ENCODE measurements around the gene EDEM3. TPM values are rescaled to one million over a fixed set of nuclear protein-coding genes. Genes with fewer than 3 reads are reported as not detected.

EDEM3 gene
- total and polyA plus RNA-seq, 9 of the 15 experiments (the other 6 are each of a cell fraction or from before 2014, with no cell fraction given) = 15.8 to 46.6 (median 28.0) TPM

DNA sequence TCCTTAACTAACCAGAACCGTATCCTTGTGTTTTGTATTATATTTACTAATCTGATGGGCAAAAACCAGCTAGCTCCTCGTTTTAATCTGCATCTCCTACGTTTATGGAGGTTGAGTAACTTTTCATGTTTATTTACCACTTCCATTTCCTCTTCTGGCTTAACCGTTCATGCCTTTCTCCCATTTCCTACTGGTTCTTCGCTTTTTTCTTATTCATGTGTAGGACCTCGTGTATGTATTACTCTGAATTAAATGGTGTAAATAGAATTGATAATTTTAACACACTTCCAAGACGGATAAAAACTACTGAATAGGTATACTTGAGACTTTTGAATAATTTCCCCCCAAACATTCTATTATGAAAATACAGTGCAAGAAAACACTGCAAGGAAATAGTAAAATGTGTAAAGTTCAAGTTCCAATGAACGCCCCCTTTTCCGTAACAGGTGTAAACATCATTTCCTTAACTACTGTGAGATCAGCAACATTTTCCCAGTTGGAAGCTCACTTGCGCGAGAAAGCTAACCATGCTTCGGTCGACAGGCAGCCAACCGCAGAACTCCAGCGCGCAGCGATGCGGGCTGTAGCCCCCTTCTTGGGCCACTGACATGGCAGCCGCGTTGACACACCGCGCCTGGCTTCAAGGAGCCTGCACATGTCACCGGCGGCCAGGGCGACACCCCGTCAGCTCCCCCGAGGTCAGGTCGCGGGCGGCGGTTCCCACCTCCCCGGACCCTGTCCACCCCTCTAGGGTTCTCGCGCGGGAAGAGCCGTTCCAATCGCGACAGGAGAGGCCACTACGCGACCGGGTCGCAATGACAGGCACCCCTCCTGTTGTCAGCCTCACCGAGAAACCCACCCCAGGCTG is 816 bp downstream of the EDEM3 start (continued):
- TF ChIP-seq, protein P1, sequence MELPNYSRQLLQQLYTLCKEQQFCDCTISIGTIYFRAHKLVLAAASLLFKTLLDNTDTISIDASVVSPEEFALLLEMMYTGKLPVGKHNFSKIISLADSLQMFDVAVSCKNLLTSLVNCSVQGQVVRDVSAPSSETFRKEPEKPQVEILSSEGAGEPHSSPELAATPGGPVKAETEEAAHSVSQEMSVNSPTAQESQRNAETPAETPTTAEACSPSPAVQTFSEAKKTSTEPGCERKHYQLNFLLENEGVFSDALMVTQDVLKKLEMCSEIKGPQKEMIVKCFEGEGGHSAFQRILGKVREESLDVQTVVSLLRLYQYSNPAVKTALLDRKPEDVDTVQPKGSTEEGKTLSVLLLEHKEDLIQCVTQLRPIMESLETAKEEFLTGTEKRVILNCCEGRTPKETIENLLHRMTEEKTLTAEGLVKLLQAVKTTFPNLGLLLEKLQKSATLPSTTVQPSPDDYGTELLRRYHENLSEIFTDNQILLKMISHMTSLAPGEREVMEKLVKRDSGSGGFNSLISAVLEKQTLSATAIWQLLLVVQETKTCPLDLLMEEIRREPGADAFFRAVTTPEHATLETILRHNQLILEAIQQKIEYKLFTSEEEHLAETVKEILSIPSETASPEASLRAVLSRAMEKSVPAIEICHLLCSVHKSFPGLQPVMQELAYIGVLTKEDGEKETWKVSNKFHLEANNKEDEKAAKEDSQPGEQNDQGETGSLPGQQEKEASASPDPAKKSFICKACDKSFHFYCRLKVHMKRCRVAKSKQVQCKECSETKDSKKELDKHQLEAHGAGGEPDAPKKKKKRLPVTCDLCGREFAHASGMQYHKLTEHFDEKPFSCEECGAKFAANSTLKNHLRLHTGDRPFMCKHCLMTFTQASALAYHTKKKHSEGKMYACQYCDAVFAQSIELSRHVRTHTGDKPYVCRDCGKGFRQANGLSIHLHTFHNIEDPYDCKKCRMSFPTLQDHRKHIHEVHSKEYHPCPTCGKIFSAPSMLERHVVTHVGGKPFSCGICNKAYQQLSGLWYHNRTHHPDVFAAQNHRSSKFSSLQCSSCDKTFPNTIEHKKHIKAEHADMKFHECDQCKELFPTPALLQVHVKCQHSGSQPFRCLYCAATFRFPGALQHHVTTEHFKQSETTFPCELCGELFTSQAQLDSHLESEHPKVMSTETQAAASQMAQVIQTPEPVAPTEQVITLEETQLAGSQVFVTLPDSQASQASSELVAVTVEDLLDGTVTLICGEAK (IDR thresholded peaks at IDR 0.05) = 0 out of 2 replicates have a peak, but pooled peaks have one; percentile 25
- TF ChIP-seq, protein P1 (CRISPR knock-in tag; IDR thresholded peaks at IDR 0.05) = no peak
- TF ChIP-seq HMGN3 (IDR thresholded peaks at IDR 0.05; ENCODE audit: borderline replicate concordance, extremely low read depth, insufficient read length, low read depth, low read length) (peak; percentile 27), ZSCAN32 (CRISPR knock-in tag; IDR thresholded peaks at IDR 0.05) (no peak), HDAC2 (IDR thresholded peaks at IDR 0.05) (peak; percentile 24; the same call in 1 of the 2 replicates), NCOA1 (IDR thresholded peaks at IDR 0.05; ENCODE audit: low read depth) (0 out of 2 replicates have a peak, but pooled peaks have one; percentile 19), BRD4 (IDR thresholded peaks at IDR 0.05) (peak; percentile 35; the same call in 1 of the 2 replicates), L3MBTL2 (IDR thresholded peaks at IDR 0.05) (peak; percentile 79; the same call in 1 of the 2 replicates), NFRKB (IDR thresholded peaks at IDR 0.05; ENCODE audit: low read depth) (peak; percentile 40; the same call in 1 of the 2 replicates), ZNF232 (CRISPR knock-in tag; IDR thresholded peaks at IDR 0.05) (0 out of 2 replicates have a peak, but pooled peaks have one; percentile 39), MCM3 (IDR thresholded peaks at IDR 0.05) (no peak), FOXK2 (conservative IDR thresholded peaks at IDR 0.05 in 1 of 2, IDR thresholded peaks at IDR 0.05 in 1 of 2; ENCODE audit: low read depth in 2 of 2) (peak in 1 of 2 experiments; percentile 39; a peak in 2 of 4 replicates), MXI1 (IDR thresholded peaks at IDR 0.05; ENCODE audit: low read depth, low read length) (peak; percentile 35; the same call in 1 of the 2 replicates), RBM34 (IDR thresholded peaks at IDR 0.05; ENCODE audit: borderline replicate concordance, insufficient read depth, low read length) (no peak)
- TF ChIP-seq, protein P2, sequence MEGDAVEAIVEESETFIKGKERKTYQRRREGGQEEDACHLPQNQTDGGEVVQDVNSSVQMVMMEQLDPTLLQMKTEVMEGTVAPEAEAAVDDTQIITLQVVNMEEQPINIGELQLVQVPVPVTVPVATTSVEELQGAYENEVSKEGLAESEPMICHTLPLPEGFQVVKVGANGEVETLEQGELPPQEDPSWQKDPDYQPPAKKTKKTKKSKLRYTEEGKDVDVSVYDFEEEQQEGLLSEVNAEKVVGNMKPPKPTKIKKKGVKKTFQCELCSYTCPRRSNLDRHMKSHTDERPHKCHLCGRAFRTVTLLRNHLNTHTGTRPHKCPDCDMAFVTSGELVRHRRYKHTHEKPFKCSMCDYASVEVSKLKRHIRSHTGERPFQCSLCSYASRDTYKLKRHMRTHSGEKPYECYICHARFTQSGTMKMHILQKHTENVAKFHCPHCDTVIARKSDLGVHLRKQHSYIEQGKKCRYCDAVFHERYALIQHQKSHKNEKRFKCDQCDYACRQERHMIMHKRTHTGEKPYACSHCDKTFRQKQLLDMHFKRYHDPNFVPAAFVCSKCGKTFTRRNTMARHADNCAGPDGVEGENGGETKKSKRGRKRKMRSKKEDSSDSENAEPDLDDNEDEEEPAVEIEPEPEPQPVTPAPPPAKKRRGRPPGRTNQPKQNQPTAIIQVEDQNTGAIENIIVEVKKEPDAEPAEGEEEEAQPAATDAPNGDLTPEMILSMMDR (IDR thresholded peaks at IDR 0.05 in 2 of 3, conservative IDR thresholded peaks at IDR 0.05 in 1 of 3; ENCODE audit: insufficient read depth in 2 of 3, low read depth in 1 of 3, low read length in 3 of 3) = 0 out of 6 replicates have a peak, but pooled peaks of 1 of the 3 experiments have one; percentile 0

Data from K562 (cell line).